Vagina (tissue), 2 donors: ENCODE results near the gene LIMS1.
"Not testable (repeated sequence)": the region's sequence is repeated elsewhere in the genome, so short reads cannot be mapped to it uniquely, and the experiment has no call there.

Experiments
- POLR2A ChIP-seq, 2 donors: fragments of 450-650 bp; IDR thresholded peaks; one replicate each; pipeline ENCODE4 v1.6.1; 2017; ENCODE audit warnings: antibody characterized with exemption in 2 of 2, mild to moderate bottlenecking in 2 of 2, moderate library complexity in 2 of 2
- TF ChIP-seq, protein P1 (sequence below), 3 experiments: fragments of 450-650 bp in 2 of 3; fragments of 200-600 bp in 1 of 3; sonication (generic) in 1 of 3; IDR thresholded peaks; one replicate each; pipeline ENCODE4 v1.5.1; 2017 to 2019; ENCODE audit warnings: antibody characterized with exemption in 3 of 3, mild to moderate bottlenecking in 2 of 3, moderate library complexity in 2 of 3

GRCh38 chr2:108655270-108655669 lies 121.0 kb downstream of the LIMS1 start:
- TF ChIP-seq, protein P1, sequence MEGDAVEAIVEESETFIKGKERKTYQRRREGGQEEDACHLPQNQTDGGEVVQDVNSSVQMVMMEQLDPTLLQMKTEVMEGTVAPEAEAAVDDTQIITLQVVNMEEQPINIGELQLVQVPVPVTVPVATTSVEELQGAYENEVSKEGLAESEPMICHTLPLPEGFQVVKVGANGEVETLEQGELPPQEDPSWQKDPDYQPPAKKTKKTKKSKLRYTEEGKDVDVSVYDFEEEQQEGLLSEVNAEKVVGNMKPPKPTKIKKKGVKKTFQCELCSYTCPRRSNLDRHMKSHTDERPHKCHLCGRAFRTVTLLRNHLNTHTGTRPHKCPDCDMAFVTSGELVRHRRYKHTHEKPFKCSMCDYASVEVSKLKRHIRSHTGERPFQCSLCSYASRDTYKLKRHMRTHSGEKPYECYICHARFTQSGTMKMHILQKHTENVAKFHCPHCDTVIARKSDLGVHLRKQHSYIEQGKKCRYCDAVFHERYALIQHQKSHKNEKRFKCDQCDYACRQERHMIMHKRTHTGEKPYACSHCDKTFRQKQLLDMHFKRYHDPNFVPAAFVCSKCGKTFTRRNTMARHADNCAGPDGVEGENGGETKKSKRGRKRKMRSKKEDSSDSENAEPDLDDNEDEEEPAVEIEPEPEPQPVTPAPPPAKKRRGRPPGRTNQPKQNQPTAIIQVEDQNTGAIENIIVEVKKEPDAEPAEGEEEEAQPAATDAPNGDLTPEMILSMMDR (IDR thresholded peaks at IDR 0.05) = not testable (repeated sequence)
- not testable (repeated sequence) for TF ChIP-seq POLR2A (IDR thresholded peaks at IDR 0.05)
